NCI-H146 treated with DMSO at 0.1 percent for 48 hours (cell line): ENCODE data around the gene MYCBPAP.

Source experiments
- DNase-seq: peaks from one replicate; lab custom pipeline; 2025; ENCODE audit not compliant: unreplicated experiment; lab: John Stamatoyannopoulos, UW

MYCBPAP gene

DNA sequence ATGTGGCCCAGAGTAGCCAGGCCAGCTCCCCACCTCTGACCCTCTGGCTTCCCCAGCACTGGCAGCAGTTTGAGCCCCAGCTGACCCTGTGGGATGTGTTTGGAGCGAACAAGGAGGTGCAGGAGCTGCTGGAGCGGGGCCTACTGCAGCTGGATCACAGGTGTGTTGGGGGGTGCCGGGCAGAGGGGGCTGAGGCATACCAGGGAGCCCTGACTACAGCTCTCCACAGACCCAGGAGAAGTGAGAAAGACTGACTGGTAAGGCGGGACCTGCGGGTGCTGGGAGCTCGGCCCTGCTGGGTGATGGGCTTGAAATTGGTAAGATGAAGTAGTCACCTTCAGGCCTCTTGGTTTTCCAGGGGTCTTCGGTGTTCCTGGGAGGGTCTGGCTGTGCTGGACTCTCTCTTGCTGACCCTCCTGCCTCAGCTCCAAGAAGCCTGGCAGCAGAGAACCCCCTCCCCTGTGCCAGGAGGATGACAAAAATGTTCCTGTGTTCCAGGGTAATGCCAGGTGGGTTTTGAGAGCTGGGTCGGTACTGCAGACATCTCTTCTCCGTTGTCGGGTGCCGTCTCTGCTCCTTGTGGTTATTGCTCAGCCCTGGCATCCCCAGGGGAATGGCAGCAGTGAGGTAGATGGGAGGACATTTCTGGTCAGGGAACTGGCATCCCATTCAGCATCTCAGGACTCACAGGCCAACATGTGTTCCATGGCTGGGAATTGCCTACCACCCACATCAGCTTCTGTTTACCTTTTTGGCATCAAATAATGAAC is 23.7 kb upstream of the MYCBPAP start:
- DNase-seq, result no peak

DNA sequence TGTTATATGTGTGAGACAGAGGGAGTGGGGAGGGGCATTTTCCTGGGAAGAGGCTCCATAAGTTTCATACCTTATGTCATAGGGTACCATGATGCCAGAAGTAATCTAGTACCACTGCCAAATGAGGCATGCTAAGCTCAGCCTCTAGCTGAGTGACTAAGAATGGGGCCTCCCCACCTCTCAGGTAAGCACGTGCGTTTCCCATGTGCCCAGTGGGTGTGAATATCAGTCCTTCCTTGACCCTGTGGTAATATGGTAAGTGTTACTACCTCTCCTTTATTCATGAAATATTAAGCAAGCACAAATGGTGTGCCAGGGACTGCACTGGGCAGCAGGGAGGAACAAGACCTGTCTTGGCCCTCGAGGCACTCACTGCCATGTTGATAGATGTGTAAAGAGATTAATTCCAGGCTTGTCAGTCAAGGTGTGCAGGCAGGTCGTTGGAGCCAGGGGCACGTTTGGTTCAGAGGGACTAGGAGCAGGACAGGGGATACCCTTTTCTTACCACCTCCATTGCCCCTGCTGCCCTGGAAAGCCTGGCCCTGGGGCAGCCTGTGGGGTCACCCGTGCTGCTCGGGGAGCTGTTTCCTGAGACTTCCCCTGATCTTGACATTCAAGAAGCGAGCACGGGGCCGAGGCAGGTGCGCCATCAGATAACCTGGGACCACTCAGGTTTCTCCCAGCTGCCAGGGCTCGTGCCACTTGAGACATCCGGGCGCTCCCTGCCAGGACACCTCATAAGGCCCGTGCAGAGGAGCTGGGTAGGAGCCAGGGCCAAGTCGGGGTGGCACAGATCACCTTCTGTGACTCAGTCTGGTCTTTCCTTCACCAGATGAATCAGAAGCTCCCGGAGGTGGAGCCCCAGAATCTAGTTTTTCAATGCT is 20.8 kb upstream of the MYCBPAP start:
- no peak for DNase-seq

DNA sequence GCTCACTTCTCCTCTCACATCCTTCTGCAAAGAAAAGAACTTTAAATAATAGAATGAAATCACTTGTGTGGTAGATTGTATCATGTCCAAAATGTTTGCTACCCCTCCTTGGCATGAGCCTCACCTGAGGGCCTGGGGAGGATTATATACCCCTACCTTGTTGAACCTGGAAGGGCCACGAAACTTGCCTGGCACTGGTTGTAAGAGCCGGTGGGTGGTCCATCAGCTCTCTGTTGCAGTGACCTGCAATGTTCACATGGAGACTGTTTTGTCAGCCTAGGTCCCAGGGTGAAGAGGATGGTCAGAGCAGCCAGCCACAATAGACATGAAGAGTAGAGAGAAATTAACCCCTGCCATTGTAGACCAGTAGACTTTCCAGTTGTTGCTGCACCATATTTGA is 19.4 kb upstream of the MYCBPAP start:
- DNase-seq, result no peak

DNA sequence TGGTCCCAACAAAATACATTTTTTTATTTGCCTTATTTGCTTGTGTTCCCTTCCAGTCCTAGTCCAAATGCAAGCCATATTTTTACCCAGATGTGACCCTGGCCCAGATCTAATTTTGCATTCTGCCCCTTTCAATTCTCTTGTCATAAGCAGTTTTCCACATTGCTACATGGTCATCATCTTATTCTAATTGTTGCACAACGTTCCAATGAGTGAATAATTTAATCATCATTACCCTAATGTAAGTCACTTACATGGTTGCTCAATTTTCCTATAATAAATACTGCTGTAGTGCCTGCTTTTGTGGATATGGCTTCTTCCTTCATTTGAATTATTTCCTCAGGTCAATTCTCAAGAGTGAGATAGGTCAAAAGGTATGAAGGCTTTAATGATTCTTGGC is 16.7 kb upstream of the MYCBPAP start:
- no peak for DNase-seq

DNA sequence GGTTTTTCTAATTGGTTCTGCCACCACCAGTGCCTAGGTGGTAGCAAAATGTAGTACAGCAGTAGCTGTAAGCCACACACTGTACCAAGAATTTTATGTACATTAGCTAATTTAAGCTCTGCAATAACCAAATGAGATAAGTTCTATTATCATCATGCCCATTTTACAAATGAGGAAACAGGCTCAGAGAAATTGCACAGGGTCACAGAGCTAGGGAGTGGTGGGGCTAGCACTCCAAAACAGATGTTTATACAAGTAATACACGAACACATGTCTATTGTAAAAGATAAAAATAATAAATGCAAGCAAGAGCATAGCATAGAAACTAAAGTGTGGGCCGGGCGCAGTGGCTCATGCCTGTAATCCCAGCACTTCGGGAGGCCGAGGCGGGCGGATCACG is 16.0 kb upstream of the MYCBPAP start:
- no peak for DNase-seq

DNA sequence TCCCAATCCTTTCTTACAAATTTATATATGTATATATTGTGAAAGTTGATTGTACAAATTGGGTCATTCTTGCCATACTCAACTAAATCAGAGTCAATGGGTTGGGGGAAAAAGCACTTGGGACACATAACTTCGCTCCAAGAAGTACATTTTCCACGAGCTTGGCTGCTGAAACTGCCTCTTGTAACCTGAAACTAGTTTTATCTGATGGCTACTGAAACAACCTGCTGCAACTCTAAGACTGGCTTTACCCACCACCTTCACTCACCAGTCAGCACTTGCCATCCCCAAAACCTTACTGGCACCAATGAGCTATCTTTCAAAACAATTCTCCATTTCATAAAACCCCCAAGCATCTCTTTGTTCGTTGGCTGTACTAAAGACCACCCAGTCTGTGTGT is 14.5 kb upstream of the MYCBPAP start:
- DNase-seq, result no peak

DNA sequence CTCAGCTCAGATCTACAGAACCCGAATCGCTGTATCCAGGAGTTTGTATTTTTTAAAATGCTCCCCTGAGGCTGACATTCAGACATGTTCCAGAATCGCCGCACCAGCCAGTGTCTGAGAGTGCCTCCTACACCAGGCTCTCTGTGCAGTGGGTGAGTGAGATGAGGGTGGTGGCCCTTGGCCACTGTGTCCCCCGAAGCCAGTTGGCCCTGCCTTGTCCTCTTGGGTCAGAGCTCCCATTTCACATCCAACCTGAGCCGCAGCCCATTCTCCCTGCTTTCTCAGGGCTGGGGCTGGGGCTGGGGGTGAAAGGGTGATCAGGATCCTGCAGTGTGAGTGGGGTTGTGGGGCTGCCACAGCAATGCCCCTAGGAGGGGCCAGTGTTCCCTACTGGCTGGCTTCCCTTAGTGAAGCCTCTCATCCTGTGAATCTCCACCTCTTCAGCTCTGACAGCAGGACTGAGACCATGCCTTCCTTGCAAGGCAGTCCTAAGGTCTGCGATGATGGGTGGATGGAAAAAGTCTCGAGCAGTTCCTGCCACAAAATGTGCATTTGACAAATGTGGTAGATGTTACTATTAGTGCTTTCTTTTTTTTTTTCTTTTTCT is 12.9 kb upstream of the MYCBPAP start:
- DNase-seq, result no peak

DNA sequence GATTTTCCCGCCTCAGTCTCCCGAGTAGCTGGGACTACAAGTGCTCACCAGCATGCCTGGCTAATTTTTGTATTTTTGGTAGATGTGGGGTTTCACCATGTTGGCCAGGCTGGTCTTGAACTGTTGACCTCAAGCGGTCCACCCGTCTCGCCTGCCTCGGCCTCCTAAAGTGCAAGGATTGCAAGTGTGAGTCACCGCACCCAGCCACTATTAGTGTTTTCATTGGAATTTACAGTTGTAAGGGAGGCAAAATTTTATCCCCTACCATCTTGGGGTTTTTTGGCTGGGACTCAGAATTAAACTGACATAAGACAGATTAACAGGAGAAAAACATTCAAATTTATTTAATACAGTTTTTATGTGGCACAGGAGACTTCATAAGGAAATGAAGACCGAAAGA is 12.3 kb upstream of the MYCBPAP start:
- DNase-seq, result no peak

DNA sequence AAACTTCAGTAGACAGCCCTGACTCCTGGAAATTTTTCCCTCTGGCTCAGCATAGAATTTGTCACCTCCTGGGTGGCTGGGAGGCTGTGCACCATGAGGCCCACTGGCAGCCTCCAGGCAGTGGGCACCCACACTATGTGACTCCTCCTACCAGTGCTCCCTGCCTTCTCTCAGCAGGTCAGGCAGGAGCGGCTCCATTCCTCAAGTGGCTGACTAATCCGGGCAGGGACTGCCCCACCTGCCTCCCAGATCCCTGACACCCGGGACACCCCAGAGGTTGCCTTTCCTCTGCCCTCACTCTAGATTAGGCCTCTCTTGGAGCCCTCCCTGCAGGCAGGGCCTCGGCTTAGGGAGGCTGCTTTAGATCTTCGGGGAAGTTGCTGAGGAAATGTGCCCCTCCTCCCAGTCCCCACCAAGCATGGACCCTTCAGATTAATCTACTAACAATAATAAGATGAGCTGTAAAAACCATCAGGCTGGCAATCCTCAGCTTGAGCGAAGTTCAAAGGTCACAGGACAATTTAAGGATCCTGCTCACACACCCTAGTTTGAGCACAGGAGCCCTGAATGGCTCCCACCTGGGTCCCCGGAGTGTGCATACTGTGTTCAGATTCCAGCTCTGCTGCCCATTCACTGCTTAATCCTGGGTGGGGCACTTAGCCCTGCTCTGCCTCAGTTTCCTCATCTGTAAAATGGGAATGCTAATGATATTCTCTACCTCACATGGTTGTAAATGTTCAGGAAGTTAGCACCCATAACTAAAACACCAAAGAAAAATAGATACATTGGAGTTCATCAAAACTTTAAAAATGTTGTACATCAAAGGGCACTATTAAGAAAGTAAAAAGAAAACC is 10.0 kb upstream of the MYCBPAP start:
- no peak for DNase-seq

DNA sequence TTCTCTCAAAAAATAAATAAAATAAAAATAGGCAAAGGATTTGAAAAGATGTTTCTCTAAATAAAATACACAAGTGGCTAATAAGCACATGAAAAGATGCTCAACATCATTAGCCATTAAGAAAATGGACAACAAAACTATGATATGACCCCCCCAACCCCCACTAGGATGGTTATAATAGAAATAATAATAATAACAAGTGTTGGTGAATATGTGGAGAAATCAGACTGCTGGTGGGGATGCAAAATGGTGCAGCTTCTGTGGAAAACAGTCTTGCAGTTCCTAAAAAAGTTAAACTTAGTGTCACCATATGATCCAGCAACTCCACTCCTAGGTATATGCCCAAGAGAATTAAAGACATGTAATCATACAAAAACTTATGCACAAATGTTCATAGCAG is 9.0 kb upstream of the MYCBPAP start:
- no peak for DNase-seq

DNA sequence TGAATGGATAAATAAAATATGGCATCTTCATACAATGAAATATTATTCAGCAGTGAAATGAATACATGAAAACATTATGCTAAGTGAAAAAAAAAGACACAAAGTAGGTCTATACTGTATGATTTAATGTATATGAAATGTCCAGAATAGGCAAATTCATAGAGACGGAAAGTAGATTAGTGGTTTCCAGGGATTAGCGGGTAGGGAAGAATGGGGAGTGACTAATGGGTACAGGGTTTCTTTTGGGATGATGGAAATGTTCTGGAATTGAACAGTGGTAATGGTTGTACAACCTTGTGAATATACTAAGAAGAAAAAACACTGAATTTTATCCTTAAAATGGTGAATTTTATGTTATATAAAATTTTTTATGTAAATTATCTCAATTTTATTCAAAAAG is 8.5 kb upstream of the MYCBPAP start:
- DNase-seq, result no peak

DNA sequence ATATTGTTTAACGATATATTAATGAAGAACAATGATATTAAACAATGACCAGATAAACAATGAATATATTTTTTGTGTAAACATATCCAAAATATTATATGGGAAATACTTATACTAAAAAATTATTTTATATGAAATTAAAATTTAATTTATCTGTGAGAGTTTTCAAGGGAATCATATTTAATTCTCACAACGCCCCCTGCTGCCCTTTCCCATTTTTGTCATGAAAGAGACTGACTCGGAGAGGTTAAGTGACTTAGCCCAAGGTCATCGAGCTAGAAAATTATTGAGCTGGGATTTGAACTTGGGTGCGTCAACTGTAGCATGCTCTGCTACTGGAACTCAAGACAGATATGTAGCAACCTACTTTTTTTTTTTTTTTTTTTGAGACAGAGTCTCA is 7.2 kb upstream of the MYCBPAP start:
- no peak for DNase-seq

DNA sequence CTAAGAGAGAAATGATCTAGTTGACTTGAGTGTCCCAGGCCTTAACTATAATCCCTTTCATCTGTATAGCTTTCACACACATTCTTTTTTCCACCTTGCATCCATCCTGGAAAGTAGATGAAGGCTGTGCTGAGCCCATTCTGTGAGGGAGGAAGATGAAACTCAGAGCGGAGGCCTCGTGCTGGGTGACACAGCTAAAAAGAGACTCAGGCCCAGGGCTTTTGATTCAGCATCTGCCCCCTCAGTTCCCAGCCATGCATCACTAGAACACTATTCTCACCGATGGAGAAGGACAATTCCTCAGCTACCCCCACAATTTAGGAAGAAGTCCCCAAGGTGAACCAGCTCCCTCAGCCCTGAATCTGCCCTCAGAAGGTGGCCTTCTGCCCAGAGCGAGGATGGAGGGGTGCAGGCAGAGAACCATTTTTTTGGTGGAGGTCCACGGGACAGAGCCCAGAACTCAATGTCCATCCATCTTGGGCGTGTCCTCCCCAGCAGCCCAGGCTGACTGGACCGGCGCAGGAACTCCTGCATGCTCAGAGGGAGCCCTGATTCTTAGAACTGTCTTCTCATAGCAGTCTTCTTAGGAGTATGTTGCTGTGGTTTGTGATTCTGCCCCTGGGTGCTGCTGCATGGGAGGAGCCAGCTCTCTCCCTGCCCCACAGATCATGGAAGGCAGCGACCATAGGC is 5.8 kb upstream of the MYCBPAP start:
- DNase-seq, result no peak

DNA sequence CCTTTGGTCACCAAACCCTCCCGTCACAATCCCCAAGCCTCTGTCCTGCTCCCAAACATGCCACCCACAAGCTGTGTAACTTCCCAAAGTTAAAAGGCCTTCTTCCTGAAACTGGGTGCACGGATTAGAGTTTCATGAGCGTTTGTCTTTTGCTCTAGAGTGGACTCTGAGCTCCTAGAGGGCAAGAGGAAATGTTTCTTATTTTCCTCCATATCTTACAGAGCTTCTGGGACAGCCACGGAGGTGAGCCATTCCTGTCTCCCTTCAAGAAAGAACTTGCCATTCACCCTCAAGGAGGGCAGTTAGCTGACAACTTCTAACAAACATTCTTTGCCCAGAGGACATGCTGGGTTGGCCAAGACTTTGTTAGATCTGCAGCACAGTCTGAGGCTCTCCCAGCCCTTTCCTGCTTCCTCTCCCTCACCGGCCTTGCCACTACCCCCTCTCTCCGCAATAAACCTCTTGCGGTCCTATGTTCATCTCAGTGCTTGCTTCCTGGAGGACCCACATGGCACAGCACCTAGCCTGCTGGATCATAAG is 2.6 kb upstream of the MYCBPAP start:
- no peak for DNase-seq

DNA sequence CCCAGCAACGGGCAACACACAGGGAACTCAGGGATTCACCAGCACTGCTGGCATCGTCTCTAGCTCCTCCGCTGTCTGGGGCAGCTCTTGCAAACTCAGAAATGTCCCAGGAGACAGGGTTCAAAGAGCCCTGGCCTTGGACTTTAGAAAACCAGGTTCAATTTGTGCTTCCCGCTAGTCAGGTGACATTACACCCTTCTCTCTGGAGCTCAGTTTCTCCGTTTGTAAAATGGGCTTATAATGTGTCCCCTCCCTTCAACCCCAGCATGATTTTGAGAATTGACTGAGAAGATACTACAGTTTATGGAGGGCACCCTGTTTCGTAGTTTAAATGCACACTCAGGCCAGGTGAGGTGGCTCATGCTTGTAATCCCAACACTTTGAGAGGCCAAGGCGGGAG is 1.9 kb upstream of the MYCBPAP start:
- DNase-seq, result no peak

DNA sequence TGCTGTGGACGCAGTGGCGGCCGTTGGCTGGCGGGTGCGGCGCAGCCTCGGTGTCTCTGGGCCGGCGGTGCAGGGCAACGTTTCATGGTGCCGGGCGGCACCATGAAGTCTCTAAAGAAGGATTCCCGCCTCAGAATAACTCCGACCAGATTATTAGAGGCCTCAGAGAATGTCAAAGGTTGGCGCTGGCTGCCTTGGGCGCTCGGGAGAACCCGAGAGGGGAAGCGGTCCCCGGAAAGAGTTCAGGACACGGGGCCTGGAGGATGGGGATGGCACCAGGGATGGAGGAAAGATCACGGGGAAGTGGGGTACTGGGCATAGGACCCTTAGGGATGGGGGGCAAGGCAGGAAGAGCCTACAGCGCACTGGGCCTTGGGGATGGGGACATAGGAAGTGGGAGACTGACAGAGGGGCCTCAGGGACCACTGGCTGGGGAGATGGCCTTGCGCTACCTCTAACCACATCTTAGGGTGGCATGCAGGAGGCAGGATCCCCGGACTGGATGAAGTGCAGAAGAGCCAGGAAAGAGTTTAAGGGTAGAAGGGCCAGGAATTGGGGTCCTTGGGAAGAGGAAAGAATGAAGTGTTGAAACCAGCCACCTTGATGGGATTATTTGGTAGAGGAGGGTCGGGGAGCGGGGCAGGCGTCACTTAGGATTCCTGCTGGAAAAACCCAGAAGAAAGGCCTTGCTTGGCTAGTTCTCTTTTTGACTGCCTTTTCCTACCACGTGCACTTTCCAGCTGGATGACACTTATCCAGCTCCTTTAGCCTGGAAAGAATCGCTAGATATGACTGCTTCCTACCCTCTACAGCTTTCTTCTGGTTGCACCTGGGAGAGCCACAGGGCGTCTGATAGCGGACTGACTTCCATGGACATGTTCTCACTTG is 578 bp downstream of the MYCBPAP start:
- DNase-seq, result no peak

DNA sequence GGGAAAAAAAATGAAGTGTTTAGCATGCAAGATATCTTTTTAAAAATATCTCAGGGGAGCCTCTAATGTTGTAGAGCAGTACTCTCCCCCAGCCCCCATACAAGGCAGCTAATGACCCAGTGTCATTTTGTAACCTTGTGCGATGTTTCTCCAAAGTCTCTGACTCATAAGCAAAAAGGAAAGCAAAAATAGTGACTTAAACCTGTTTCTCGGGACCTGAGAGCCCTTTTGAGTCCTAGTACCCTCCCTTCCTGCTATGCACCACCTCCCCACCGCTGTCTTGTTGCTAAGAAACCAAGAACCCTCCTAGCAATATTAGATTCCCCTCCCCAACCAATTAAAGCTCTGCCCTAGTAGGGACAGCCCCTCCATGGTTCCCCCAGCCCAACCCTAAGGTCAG is 2.8 kb downstream of the MYCBPAP start:
- no peak for DNase-seq

DNA sequence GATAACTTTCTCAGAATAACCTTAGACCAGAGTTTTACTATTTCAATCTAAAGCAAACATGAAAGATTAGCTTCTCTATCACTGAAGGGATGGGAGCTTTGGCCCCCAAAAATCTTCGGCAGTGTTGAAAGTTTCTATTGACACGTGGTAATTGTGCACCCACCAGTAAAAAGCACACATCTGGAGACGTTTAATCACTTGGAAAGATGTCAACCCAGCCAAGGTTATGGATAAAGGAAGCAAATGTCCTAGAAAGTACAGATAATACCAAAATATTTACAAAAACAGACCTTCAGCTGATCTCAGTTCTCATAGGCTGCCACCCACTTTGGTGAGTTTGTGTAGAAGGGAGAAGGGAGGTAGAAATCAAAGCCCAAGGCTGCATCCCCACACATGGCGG is 5.3 kb downstream of the MYCBPAP start:
- no peak for DNase-seq

DNA sequence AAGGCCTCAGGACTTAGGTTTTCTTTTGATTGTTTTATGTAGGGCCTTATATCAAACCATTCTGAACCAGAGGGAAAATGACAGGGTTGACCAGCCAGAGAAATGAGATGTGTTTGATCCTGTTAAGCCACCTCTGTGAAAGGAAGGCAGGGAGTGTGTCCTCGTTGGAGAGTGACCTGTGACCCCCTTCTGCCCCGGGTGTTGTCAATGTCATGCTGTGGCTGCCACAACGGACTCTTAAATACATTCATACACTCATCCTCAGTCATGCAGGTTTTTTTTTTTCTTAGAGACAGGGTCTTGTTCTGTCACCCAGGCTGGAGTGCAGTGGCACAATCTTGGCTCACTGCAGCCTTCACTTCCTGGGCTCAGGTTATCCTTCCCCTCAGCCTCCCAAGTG is 6.1 kb downstream of the MYCBPAP start:
- DNase-seq, result no peak
